Progenitor cell of endocrine pancreas (in vitro differentiated cells): ENCODE data around the gene SCN3B. TPM values are rescaled to one million over a fixed set of nuclear protein-coding genes. Genes with fewer than 3 reads are reported as not detected.

Experiments
- DNase-seq: peaks from one replicate; pipeline ENCODE4 v3.0.0; 2021; ENCODE audit warnings: low spot score; ENCODE audit not compliant: unreplicated experiment
- H3K27ac Mint-ChIP-seq: 2 replicates; pipeline ENCODE4 v1.8.0; 2021; ENCODE audit warnings: mild to moderate bottlenecking, moderate library complexity, mixed read lengths
- H3K27me3 Mint-ChIP-seq: 2 replicates; pipeline ENCODE4 v1.8.0; 2021; ENCODE audit warnings: mixed read lengths
- H3K36me3 Mint-ChIP-seq: 2 replicates; pipeline ENCODE4 v1.8.0; 2022; ENCODE audit warnings: mixed read lengths; ENCODE audit not compliant: insufficient read depth
- H3K4me1 Mint-ChIP-seq: 2 replicates; pipeline ENCODE4 v1.8.0; 2021; ENCODE audit warnings: low read depth, mixed read lengths
- H3K4me3 Mint-ChIP-seq: 2 replicates; pipeline ENCODE4 v1.8.0; 2021; ENCODE audit warnings: low read depth, mild to moderate bottlenecking, moderate library complexity, mixed read lengths
- H3K9me3 Mint-ChIP-seq: 2 replicates; pipeline ENCODE4 v1.8.0; 2021; ENCODE audit warnings: low read depth, mixed read lengths
- CTCF ChIP-seq: fragments of 200-600 bp; sonication (generic); IDR thresholded peaks from one replicate; pipeline ENCODE4 v1.5.0; 2021; ENCODE audit warnings: antibody characterized with exemption, mild to moderate bottlenecking; ENCODE audit not compliant: unreplicated experiment
- total RNA-seq: library from RNA; stranded (reverse); gene quantifications from 2 replicates; pipeline ENCODE4 v1.2.1, GENCODE V29; 2021

SCN3B gene
- total RNA-seq, 1 donor from 2014 or later, result 4.0 TPM

GRCh38 chr11:123580137-123580536, 74.3 kb downstream of the SCN3B start:
- Mint-ChIP-seq H3K36me3 (no peaks in the 10 kb centered on the region), H3K27ac (peak overlapping the region; percentile 53), H3K9me3 (no peaks in the 10 kb centered on the region), H3K4me3 (no peak overlapping the region), H3K27me3 (peaks cover 23% of the 10 kb centered on the region), H3K4me1 (peaks cover 10% of the 10 kb centered on the region)
- DNase-seq, result no peak
- TF ChIP-seq CTCF, result no peak

GRCh38 chr11:123579482-123579812, 75.0 kb downstream of the SCN3B start:
- no peak for DNase-seq
- Mint-ChIP-seq H3K27ac (no peak overlapping the region), H3K27me3 (peaks cover 30% of the 10 kb centered on the region), H3K36me3 (no peaks in the 10 kb centered on the region), H3K9me3 (no peaks in the 10 kb centered on the region), H3K4me3 (no peak overlapping the region), H3K4me1 (peaks cover 7% of the 10 kb centered on the region)
- no peak for TF ChIP-seq CTCF

Other genes starting within 250 kb of the SCN3B start
- gene GRAMD1B, start 224.4 kb downstream of the SCN3B start, total RNA-seq, result 4.5 and 5.1 TPM in 2 replicates
- gene ZNF202, start 87.0 kb upstream of the SCN3B start, total RNA-seq, result 29.6 and 30.1 TPM in 2 replicates
- not detected in 2 replicates for gene OR6X1, start 99.9 kb upstream of the SCN3B start, total RNA-seq
- gene OR6M1, start 151.7 kb upstream of the SCN3B start, total RNA-seq, result not detected in 2 replicates
- not detected in 2 replicates for gene TMEM225, start 231.0 kb upstream of the SCN3B start, total RNA-seq
- gene OR8D4, start 247.5 kb upstream of the SCN3B start, total RNA-seq, result 0.24 and 0.58 TPM in 2 replicates